GM21786 (cell line): ENCODE measurements around the gene PEA15.

Experiments
- ATAC-seq: cut with Tn5 transposase; IDR thresholded peaks from one replicate; pipeline ENCODE4 v1.9.1; 2021; ENCODE audit not compliant: unreplicated experiment

The PEA15 gene

DNA sequence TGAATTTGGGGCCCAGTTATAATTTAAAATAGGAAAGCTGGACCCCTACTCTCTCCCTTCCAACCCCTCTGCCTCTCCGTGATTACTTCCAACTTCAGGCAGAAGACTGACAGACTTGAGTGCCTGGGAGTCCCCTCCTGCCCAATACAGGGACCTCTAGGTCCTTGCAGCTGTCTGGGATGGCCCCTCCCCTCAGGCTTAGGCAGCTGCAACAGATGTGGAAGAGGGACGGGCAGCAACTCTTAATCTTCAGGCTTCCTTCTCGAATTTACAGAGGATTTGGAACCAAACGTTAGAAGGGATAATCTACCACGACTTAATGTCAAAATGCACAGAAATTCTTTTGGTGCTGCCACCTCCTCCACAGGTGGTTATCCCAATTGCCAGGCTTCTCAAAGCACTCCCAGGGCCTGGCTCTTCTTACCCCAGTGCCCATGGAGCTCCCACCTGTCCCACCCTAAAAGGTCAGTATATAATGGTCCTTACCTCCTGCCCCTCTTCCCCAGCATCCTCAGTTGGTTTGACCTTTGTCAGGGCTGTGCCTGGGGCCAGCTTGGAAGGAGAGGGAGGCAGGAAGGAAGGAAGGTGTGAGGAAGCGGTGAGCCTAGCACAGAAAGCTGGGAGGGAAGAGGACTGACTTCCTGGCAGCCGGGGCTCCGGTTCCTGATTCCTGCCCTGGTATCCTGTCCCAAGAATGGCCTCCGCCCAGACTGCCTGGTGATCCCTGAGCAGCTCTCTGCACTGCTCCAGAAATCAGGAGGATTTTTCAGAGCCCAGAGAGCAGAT lies 2.8 kb downstream of the PEA15 start:
- no peak for ATAC-seq

DNA sequence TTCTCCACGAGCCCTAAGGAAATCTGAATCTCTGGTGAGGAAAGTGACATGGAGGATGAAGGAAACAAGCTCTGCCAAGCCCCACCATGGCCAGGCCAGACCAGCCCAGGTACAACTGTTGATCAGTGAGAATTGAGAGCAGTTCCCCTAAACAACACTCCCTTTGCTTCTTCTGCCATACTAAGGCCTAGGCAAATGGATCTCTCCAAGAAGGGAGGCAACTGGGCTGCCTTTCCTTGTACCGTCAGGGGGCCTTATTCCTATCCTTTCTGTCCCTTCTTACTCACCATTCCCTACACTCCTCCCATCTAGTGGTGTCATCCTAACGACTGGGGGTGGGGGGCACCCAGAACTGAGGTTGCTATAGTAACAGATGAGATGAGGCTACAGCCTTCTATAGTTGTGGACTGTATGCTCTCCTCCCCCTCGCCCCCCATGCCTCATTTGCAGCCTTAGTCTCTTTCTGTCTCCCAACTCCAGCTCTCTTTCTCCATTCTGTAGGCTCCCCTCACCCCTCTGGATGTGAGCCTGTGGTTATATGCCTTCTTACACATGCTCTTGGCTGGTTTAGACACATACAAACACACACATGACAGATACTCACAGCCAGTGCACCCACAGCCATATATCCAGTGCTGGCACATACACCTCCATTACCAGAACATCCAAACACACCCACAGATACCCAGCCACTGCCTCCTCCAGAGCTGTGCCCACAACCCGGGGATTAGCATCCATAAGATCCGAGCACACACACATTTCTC lies 3.6 kb downstream of the PEA15 start:
- no peak for ATAC-seq

DNA sequence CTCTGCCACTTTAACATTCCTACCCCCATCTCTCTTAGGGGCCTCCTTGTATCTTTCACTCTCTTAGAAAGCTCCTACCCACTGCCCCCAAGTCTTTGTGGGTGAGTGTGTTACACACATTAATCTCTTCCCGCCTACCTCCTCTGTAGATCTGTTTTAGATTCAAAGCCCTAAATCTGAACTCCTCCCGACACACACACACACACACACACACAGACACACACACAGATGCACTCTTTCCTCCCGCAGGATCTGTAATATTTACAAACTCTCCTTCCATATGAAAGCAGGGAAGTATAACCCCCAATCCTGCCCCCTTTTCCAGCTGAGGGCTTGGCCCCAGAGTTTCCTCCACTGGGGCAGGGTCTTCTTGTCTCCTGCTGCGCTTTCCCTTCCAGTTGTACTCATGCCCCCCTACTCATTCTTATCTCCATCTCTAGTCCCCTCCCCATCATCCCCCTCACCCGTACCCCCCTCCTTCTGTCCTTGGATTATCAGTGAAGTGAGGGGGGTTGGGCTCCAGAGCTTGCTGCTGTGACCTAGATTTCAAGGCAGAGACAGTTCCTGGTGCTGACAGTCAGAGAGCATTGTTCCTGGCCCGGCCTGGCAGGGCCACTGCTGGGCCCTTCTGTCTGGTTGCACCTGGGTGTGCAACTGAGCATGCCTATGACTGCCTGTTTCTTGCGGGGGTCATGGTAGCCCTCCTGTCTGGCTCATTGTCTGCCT lies 4.3 kb downstream of the PEA15 start:
- no peak for ATAC-seq

DNA sequence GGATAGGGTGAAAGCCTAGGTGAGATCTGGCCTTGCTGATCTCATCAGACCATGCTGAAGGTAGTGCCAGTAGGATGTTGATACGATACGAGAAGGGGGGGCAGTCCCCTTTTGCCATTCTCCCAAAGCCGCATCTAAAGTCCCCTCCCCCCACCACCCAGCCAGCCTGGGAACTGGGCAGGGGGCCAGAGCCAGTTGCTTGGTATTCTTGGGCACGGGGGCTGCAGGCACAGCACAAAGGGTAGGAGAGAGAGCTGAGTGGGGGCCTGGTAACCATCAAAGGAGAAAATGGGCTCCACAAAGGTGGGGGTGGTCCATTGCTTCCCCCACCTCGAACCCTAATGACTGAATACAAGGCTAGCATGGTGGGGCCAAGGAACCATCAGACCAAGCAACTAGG lies 5.4 kb downstream of the PEA15 start:
- no peak for ATAC-seq

DNA sequence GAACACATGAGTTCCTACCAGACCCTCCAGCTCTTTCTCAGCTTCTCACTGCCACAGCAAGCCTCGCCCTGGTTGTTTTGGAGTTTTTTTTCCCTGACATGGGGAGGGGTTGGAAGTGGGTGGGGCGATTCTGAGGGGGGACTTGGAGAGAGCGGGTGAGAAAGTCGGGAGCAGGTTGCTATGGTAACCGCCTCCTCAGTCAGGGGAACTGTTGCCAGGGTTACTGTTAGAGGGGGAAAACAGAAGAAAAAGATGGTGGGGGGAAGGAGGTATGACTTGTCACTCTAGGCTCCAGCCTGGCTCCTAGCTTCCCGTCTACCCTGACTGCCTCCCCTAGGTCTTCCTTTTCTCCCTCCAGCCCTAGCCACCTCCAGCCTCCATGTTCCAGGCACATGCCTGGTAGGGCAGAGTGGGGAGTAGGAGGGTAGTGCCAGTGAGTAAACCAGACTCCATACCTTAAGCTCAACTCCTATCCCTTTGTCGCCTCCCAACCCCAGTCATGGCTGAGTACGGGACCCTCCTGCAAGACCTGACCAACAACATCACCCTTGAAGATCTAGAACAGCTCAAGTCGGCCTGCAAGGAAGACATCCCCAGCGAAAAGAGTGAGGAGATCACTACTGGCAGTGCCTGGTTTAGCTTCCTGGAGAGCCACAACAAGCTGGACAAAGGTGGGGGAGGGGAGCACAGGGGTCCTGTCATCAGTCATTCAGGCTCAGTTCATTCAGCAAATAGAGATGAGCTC lies 6.0 kb downstream of the PEA15 start:
- ATAC-seq = no peak

DNA sequence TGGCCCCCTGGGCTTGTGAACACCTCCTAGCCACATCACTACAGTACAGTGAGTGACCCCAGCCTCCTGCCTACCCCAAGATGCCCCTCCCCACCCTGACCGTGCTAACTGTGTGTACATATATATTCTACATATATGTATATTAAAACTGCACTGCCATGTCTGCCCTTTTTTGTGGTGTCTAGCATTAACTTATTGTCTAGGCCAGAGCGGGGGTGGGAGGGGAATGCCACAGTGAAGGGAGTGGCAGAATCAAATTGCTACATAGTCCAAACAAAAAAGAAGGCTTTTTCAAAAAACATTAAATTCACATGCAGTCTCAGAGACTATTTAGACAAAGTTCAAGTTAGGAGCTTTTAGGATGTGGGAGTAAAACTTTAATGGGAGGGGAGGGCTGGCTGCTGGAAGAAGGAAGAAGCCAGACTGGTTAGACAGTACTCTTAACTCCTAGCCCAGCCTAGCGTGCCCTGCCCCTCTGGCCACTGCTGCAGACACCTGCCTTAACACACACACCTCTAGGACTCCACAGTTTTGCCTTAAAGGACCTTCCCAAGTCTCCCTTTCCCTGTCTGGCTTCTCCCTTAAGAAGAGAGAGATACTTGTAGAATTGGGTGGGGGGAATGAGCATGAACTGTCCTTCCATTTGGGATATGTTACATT lies 9.4 kb downstream of the PEA15 start:
- no peak for ATAC-seq

DNA sequence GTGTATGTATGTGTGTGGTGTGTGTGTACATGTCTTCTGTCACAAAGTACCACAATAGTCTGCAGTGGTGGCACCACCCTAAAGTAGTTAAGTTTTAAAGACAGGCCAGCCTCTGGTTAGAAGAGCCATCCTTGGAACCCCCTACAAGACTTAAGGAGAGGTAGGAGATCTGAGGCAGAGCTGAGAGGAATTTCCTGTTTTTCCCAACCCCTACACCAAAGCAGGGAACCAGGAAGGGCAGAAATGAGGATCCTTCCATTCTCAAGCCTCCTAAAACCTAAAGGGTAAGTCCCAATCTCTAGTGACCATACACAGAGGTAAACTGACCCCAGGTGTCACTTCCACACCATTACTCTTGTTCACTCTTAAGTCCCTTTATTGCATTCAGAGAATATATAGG lies 11.1 kb downstream of the PEA15 start:
- no peak for ATAC-seq

DNA sequence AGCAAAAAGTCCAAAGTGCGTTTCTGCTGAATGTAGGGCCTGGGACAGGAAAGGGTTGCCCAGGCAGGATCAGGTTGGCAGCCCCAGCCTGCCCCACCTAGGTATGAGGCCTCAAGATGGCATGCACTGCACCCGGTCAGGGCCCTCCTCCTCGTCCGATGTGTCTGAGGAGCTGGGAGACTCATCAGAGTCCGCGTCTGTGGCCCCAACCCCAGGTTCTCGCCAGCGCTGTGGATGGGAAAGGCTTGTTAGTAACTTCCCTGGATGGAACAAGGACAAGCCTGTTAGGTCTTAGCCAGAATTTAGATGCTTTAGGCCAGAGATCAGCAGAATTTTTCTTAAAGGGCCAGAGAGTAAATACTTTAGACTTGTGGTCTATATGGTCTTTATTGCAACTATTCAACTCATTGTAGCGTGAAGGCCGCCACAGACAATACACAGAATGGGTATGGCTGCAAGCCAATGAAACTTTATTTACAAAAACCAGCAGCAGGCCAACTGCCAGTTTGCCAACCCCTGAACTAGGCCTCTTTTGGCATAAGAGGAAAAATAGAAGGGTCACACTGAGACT lies 12.4 kb downstream of the PEA15 start:
- no peak for ATAC-seq

DNA sequence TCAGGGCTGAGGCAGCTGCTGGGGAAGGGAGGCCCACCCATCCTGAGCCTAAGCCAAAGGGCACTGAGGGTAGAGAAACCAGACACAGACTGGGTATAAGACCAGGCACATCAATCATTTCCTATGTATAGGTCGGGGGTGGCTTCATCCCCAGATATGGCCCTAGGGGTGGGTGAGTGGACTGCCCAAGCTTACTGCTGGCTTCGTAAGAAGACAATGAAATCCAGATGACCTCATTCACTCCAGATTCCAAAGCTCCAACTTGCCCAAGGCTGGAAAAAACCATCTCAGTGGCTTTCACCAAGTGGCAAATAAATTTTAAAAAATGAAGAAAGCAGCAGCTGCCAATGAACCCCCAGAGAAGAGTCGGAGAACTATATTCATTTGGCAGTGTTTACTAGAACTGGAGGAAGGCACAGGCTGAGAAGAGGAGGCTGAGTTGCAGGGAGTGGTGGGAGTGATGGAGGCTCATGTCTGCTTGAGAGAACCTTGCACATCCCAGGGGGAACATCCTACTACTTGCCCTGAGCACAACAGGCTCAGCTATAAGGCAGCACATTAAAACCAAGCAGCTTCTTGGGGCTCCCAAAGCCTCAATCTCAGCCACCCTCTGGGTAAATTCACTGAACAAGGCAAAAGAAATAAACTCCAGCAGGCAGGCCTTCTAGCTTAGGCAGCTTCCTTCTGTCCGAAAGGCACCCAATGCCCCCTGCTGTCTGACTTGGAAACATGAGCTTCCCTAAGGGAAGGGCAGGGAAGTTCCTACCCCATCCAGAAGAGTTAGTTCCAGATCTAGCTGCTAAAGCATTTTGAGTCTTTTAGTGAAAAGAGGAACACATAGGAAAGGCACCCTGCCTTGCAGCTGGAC lies 14.1 kb downstream of the PEA15 start:
- no peak for ATAC-seq

DNA sequence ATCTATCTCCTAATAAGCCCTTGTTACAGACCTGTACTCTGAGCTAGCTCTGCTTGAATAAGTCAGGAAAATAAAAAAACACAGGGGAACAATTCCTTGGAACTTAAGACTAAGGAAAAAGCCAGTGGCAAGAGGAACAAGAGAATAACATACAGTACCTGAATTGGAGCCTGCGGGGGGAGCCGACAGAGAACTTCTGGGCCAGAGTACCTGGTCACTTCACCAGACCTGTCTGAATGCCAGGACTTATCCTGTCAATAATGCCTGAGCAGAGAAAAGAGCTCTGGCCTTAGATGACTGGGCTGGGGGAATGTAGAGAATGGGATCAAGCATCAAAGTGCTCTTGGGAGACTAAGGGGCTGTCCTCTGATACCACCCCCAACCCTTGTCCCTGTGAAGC lies 15.1 kb downstream of the PEA15 start:
- ATAC-seq = no peak

DNA sequence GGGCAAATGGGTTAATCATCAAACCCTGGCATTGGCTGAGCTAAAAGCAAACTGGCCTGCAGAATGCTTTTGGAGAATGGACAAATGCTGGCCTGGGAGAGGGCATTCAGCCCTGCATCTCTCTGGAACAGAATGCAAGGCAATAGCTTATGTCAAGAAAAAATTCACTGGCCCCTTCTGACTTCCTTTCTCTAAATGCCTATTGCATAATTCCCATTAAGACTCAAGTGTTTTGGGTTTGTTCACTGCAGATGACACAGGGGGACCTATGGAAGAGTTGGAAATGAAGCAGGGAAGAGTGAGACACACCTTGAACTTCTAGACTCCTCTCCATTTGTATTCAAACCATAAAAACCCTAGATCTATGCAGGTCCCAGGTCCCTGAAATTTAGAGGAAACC lies 15.9 kb downstream of the PEA15 start:
- no peak for ATAC-seq

DNA sequence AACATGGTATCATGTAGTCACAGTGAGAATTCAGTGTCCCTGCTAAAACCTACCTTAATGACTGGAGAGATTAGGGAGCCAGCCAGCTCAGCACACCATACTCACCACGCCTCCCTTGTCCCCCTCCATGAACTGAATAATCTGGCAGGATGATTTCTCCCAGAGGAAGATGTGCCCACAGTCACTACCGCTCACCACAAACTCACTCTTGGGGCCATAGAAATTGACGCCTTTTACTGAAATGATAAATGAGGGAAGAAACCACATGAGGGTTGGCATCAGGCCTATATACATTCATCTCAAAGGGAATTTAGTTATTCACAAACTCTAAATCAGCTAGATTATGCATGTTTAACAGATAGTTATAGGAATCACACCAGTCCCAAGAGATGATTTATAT lies 17.4 kb downstream of the PEA15 start:
- no peak for ATAC-seq

DNA sequence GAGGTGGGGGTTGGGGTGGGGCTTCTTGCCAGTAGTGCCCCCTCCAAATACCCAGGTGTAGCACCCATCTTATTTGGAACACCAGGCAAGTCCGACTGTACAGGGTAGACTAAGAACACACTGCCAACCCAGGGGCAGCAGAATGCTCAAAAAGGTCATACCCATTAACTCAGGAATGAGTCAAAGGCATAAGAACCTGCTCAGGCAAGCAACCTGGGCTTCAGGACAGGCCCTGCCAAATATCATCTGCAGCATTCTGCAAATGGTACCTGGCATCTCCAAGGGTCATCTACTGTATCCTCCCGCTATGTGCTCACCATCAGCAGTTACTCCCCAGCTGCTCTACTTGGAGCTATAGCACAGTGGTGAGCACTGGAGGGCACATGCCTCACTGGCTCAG lies 19.4 kb downstream of the PEA15 start:
- ATAC-seq = no peak

DNA sequence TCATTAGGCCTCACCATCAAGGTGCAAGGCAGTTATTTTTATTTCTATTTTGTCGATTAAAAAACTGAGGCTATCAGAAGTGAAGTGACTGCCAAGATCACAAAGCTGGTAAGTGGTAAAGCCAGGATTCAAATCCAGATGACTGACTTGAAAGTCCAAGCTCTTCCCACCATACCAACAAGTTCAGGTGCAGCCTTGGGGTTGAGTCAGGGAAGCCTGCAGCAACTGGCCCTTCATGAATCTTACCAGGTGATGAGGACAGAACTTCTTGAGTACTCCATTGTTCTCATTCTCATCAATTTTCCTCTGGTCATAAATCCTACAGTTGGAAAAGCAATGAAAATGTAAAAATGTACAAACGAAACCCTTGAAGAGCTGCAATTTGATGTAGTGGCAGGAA lies 20.2 kb downstream of the PEA15 start:
- ATAC-seq = no peak

DNA sequence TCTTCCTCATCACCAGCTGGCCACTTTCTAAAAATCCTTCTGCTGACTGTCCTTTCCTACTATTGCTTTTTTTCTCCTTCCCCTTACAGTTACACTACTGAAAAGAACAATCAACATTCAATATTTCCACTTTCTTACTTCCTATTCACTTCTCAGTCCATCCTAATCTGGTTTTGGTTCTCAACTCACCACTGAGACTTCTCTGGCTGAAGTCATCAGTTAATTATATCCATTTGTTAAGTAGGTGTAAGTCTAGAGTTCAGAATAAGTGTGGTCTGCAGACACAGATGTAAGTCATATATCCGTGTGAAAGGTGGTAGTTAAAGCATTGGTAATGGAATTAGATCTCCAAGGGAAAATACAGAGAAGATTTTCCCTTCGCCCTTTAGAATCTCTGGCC lies 21.4 kb downstream of the PEA15 start:
- ATAC-seq = no peak

DNA sequence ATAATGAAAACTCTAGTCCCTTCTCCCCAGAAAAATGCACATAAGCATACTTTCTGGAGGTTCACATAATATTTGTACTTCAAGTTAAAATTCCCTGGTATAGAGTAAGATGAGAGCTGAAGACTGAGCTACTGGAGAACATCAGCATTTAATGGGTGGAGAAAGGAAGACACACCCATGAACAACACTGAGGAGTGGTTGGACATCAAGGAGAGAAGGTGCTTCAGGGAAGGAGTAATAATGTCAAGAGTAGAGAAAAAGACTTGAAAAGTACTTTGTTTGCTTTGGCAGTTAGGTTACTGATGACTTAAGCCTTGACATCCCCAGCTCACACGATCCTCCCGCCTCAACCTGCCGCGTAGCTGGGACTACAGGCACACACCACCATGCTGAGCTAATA lies 21.9 kb downstream of the PEA15 start:
- ATAC-seq = no peak

DNA sequence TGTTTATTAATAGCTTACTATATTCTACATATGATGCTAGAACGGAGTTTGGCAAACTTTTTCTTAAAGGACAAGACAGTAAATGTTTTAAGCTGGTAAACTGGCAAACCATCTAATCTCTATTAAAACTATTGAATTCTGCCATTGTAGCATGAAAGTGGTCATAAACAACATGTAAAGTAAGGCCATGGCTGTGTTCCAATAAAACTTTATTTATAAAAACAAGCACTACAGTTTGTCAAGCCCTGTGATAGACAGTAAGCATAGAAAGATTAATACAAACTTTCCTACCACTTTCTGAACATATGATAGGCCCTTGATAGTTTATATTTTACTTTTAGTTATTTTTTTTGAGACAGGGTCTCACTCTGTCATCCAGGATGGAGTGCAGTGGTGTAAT lies 22.4 kb downstream of the PEA15 start:
- ATAC-seq = no peak

DNA sequence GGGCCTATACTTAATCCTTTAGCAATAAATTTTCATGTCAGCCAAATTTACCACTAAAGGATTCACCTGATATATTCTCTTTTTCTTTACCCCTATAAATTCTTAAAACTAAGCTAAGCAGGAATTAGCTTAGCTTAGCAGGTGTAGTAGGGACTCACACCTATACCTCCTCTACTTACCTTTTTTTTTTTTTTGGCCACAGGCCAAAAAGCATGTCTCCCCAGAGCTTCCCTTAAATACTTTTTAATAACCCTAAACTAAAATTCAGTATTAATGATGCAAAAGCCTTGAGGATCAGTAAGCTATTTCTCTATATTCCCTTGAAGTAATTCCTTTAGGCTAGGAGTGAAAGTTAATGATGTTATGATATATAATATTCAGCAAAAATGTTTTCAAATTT lies 23.2 kb downstream of the PEA15 start:
- ATAC-seq = no peak

DNA sequence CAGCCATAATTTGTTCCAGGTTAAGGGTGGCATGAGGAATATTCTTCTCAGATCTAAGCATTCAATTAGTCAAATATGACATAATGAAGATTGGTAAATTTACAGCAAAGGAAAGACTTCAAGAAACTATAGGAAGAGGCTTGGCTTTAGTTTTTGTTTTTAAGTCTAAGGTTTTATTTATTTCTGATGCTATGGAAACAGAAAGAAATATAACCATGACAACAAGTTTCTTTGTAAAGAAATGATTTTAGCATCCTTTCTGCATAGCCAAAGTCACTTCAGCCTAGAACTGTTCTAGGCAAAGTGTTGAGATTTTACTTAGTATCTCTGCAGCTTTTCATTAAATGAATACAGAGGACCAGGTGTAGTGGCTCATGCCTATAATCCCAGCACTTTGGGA lies 27.7 kb downstream of the PEA15 start:
- no peak for ATAC-seq
